HG03565 (cell line): ENCODE measurements around the gene PDK1.
"Not testable (repeated sequence)": the region's sequence is repeated elsewhere in the genome, so short reads cannot be mapped to it uniquely, and the experiment has no call there.

Experiments used
- ATAC-seq: cut with Tn5 transposase; IDR thresholded peaks from one replicate; pipeline ENCODE4 v1.9.1; 2021; ENCODE audit warnings: mild to moderate bottlenecking, moderate library complexity; ENCODE audit not compliant: unreplicated experiment

Gene PDK1

DNA sequence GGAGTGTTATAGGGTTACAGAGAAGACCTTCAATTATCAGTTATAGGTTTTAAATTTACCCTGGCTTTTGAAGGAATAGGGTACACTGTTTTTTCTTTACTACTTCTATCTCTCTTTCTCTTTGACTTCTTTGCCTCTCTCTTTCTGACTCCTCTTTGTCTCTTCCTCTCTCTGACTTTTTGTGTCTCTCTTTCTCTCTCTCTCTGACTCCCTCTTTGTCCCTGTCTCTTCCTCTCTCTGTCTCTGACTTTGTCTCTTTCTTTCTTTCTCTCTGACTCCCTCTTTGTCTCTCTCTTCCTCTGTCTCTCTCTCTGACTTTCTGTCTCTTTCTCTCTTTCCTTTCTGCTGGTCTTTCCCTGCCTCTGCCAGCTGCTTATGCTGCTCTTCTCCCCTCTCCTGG, 36.3 kb downstream of the PDK1 start:
- ATAC-seq, result not testable (repeated sequence)

DNA sequence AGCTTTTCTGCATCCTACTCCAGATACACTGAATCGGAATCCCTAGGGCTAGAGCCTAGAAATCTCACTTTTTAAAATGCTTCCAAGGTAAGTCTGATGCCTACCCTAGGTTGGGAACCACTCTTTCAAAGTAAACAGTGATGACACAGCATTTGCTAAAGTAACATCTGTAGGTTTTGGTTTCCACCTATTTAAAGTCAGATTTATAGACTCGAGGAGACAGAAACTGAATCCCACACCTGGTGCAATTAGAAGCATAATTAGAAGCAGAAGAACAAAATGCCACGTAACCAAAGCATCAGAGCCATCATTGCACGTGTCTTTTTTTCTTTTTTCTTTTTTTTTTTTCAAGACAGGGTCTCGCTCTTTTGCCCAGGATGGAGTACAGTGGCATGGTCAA, 40.9 kb downstream of the PDK1 start:
- ATAC-seq, result peak; percentile 43

DNA sequence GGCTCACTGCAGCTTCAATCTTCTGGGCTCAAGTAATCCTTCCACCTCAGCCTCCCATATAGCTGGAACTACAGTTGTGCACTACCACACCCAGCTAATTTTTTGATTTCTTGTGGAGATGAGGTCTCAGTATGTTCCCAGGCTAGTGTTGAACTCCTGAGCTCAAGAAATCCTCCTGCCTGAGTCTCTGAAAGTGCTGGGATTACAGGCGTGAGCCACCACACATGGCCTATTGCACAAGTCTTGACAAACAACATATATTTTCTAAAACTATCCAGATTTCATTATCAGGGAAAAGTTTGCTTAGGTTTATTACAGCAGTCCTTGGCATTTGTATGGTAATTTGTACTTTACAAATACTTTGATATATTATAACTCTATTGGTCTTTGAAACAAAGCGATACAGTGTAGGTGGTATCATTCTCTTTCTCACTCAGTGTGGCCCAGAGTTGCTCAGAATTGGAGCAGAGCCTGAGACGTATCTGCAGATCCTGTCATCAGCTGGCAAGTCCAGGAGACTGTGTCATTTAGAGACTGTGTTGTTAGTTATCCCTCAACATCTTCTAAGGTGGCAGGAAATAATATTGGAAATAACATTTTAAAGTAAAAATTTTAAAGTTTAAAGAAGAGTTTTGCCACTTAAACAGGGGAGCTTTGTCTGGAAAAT, 41.4 kb downstream of the PDK1 start:
- ATAC-seq, result no peak

DNA sequence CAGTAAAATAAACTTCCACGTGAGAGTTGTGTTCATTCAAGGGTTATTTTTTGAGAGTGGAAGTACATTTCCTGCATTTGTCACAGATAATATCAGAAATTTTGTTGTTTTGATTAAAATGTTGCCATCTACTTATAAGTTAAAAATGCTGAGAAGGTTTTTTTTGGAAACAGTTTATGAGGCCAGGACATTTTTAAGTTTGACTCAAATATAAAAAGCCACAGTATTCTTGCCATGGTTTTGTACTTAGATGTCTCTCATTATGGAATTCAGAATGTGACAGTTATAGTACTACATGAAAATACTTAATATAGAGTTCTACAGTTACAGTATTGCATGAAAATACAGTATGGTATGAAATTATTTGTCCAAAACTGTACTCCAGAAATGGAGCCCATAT, 44.1 kb downstream of the PDK1 start:
- ATAC-seq, result no peak

DNA sequence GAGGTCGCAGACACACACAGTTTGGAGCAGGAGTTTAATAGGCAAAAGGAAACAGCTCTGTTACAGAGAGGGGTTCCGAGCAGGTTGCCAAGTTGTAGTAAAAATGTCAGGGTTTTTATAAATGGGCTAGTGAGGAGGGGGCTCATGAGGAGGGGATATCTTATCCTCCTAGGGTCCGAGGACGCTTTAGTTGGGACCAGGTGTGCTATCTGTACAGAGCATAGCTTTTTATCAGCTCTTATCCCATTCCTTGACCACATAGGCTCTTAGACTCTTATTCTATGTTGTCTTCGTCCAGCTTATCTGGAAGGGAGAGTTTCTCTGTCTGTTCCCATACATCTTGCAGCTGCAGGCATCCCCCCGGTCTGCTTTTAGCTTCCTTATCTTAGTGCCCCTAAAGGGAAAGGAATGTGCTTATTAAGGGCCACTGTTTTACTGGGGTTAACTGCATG, 44.7 kb downstream of the PDK1 start:
- no peak for ATAC-seq

DNA sequence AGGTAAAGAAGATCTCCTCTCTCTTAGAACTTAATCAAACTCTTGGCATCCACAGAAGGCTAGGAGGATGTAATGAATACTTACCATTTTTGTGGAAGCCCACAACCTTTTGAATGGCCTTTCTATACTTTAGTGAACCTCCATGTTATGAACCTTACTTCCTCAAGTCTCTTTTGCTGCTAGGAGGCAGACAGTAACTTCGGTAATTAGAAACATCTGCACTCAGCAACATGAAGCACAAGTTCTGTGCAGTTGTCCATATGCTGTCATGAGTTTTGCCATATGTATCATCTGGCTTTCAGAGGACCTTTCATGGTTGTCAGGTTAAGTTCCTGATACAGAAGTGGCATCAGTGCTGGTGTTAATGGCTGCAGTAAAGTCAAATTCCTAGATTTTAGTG, 50.4 kb downstream of the PDK1 start:
- ATAC-seq, result no peak

DNA sequence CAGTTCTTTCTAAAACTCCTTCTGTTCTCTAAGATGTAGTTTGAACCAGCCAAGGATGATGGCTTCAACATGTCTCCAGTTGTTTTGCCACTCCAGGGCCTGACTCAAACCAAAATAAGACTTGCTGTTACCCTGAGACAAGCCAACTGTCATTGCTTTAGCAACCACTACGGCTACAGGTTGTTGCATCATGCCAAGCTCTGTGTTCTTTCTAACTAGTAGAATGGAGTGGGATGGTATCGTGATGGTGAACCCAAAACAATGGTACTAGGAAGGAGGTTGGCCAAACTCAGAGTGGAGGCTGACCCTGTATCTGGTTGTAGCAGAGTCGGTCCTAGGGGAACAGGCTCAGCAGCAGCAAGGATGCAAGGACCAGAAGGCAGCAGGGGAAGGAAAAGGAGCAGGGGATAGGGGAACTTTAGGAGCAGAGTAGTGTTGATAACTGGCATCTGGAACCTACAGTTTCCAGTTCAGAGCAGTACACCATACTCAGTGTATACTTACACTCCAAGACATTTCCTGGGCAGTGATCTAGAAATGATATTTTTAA, 51.6 kb downstream of the PDK1 start:
- ATAC-seq, result no peak

DNA sequence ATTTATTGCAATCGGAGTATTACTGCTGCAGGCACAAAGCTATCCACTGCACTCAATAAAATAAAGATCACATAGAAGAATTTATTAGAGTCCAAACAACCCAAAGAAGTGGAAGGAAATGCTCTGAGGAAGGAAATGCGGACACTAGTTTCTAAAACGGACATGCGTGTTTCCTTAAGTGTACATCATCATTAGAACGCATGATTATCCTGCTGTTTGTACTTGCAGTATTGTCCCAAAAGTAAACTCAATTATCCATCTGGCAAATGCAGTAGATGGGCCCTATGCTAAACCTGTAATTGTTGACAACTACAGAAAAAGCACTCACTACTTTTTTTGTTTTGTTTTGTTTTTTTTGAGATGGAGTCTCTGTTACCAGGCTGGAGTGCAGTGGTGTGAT, 53.6 kb downstream of the PDK1 start:
- no peak for ATAC-seq

DNA sequence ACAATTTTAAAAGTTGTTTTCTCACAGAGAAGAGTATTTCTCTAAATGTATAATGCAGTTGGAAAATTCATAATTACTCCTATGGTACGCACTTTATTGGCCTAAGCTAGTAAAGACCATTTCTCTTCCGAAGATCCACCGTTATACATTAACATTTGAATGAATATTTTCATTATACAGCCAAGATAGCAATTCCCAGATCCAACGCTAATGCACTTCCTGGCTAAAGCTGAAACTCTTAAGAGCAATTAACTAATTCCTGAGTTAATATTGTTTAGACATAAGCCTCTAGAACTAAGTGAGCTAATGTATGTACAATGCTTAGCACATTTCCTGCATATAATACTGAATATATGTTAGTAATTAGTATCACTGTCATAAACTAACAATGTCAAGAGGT, 56.2 kb downstream of the PDK1 start:
- no peak for ATAC-seq

DNA sequence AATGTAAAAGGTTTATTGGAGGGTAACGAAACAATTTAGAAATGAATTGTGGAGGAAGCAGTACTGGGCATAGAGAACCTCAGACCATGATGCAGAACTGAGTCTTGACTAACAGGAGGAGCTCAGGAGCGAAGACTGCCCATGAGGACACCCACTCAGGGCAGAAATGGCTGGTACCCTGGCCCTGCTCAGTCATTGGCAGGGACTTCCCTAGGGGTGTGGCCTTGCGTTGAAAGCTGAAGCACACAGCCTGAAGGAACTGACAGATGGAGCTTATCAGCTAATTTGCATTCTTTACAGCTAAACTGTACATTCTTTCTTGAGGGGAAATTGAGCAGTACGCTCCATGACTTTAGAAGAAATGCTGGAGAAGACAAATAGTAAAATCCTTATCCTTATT, 57.1 kb downstream of the PDK1 start:
- ATAC-seq, result no peak

DNA sequence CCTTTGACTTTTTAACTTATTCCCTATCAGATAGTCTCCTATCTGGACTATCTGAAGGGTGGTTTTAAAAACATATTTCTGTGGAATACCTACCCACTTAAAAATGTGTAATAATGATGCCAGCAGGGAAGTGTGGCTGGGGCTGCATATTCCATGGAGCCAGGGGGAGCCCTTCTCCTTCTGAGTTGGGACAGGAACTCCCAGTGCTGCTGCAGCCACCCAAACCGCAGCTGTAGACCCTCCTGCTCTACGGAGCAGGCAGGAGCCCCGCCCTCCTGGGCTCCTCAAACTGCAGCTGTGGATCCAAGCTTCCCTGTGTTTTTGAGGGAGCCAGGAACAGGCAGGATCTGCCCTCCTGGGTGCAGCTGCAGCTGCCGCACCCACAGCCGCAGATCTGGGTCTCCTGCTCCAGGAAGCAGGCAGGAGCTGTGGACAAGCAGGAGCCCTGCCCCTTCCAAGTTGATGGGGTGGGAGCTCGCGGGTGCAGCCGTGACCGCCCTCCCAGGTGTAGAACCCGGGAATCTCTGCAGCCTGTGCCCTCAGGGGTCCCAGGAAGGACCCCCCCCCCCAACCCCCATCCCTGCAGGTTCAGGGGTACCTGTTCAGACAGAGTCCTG, 57.8 kb downstream of the PDK1 start:
- no peak for ATAC-seq

DNA sequence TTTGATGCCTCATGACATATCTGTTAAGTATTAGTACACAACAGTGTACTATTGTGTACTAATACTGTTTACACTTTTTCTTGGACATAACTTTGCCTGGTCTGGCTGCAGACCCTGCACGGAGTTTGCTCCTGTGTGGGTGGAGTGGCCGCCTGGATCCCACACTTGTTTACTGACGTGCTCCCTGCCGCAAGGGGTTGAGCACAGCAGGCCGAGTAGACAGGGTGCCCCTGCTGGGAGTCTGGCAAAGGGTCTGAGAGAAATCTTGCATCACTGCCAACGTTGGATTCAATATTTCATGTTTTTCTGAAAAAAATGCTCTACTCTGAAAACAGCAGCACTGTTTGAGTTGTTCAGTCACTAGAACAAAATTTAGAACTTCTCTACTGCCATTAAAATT, 59.0 kb downstream of the PDK1 start:
- ATAC-seq, result no peak

DNA sequence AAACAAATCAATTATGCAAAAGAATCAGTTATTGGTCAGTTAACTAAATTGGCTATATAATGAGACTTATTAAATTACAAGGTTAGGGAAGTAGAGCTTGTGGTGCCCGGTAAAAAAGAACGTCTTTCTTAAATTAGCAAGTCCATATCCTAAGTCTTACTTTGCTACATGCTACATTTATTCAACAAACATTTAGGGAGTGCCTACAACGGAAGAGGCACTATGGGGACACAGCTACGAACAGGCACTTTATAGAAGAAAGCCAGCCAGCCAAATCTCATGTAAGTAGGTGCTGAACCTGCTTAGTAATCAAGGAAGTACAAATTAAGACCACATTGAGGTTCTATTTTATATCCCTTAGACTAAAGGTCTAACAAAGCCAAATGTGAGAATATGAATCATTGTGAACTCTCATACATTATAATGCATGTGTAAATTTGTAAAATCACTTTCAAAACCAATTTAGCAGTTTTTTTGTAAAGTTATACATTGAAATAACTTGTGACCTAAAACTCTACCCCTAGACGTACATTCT, 59.9 kb downstream of the PDK1 start:
- no peak for ATAC-seq

DNA sequence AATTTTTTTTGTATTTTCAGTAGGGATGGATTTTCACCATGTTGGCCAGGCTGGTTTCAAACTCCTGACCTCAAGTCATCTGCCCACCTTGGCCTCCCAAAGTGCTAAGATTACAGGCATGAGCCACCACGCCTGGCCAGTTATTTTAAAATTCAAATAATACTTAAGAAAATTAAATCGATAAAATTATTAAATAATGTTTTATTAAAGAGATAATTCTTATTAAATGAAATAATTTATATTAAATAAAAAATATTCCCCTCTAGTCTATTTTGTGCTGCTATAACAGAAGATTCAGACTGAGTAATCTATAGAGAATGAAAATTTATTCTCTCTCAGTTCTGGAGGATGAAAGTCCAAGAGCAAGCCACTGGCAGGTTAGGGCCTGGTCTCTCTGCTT, 61.2 kb downstream of the PDK1 start:
- ATAC-seq, result no peak

DNA sequence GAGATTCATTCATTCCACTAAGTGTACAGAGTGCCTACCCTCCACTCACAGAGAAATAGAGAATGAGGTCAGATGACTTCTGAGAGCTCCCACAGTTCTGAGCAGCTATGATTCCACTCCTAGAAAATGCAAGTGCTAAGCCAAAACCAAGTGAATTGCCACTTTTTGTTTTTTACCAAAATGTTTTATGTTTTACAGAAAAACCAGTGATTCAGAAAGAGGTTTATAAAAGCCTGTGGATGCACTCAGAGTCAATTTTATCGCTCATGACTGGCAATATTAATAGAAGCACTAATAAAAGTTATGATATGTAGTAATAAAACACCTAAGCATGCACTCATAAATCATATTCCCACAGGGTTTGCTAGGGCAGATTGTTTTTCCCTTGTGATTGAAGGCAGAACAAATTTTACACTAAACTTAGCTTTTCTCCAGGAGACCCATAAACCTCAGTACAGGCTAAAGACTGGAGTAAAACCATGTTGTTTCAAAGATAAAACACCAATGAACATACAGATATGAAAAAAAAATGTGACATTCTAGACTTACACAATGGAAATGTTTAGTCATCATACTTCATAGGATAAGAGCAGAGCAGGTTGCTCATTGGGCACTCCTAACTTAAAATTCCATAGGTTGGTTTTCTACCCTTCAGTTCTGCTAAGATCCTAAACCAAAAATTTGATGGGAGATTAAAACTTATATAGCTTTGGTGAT, 67.5 kb downstream of the PDK1 start:
- no peak for ATAC-seq

DNA sequence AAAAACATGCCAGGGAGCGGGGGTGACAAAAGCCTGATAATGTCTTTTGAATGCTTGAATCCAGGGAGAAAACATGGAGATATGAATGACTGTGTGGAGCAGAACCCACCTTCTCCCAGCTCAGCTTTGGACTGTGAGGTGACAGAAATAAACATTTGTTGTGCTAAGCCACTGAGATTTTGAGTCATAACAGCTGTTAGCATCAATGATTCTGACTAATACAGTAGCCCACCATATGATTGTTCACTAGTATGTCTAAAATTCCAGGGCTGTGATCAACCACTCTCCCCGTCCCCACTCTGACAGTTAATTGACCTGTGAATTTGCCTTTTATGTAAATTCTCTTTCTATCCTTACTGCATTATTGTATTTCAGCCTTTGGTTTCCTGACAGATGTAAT, 69.1 kb downstream of the PDK1 start:
- no peak for ATAC-seq

DNA sequence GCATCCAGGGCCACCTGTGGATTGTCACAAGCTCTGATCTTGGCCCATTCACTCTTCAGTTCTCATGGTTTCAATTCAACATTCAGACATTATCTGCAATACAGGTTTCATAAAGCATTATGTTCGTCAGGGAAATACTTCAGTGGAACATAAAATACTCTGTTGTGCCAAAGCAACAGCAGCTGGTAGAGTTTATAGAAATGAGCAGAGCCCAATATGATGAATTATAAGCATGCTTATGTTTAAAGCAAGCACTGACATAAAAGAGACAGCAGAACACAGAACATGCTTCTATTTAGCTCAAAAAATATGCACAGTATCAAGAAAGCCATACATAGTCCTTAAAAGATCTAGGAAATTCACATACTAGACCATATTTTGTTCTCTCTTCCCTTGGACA, 71.3 kb downstream of the PDK1 start:
- no peak for ATAC-seq

DNA sequence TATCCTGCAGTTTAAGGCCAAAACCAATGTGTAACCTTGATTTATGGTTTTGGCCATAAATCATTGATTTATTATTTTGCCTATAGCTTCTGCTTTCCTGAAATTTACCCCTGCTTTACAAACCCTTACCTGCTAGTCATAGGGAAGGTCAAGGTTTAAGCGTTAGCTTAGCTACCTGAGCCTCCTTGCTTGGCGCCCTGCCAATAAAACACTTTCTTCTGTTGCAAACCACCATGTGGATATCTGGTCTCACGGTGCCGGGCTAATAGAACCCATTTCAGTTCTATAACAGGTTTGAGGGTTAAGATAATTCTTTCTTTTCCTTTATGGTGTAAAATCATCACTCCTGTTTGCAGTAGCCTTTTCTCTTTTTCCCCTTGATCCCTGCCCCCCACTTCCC, 72.2 kb downstream of the PDK1 start:
- ATAC-seq, result no peak

DNA sequence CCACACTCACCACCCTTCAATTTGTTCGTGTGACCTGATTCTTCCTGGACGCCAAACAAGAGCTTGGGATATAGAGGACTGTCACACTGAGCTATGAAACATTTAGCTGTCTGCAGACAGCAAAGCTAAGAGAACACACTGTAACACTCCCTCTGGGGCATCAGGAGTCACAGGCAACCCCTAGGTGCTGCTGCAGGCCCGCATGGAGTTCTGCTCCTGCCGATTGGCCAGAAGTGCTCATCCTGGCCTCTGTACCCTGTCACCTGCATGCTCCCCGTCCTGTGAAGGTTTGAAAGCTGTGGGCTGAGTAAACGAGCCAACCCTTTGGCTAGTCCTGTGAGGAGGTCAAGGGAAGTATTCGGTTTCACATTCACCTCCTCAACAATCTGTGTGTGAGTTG, 73.7 kb downstream of the PDK1 start:
- ATAC-seq, result no peak

DNA sequence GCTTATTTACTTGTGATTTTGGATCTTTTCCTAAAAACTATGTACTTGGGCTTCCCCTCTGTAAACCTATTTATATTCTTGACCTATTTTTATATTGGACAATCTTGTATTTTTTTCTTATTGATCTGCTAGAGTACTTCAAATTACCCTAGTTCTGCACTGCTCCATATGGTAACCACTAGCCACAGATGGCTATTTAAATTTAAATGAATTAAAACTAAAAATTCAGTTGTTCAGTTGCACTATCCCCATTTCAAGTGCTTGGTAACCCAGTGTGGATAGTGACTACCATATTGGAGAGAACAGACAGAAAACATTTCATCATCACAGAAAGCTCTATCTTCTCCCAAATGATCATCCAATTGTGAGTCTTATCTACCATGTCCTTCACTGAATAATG, 74.3 kb downstream of the PDK1 start:
- no peak for ATAC-seq

DNA sequence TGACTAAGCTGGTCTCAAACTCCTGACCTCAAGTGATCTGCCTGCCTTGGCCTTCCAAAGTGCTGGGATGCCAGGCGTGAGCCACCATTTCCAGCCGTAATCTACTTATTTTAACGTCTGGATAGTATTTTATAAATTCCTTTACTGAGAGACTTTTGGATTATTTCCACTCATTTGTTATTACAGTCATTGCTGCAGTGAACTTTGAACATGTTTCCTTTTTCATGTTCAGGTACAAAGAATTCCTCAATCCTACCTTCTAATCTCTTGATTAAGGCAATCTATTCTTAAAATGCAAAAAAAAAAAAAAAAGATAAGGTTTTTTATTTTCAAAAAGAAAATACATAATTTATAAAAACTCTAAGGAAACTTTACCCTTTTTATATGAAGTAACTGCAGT, 78.6 kb downstream of the PDK1 start:
- no peak for ATAC-seq

DNA sequence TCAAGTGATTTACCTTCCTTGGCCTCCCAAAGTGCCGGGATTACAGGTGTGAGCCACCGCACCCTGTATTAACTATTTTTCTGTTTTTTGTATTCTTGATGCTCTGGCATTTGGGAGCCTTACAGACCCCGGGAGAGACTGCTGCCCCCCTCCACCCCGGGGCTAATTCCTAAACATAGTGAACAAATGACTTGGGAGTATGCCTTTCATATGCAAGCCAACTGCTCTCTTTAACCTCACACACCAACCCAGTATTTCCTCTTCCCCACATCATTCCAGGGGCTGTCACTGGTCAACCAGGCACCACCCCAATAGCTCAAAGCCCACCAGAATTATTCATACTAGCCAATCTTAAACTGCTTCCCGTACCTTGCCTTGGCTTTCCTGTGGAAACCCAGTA, 79.7 kb downstream of the PDK1 start:
- no peak for ATAC-seq
